NCI-H2227 (cell line): ENCODE data around the gene FBH1.
"Not testable (repeated sequence)": the region's sequence is repeated elsewhere in the genome, so short reads cannot be mapped to it uniquely, and the experiment has no call there.

Source experiments
- DNase-seq: peaks from one replicate; lab custom pipeline; 2025; ENCODE audit not compliant: unreplicated experiment; lab: John Stamatoyannopoulos, UW

FBH1 gene

DNA sequence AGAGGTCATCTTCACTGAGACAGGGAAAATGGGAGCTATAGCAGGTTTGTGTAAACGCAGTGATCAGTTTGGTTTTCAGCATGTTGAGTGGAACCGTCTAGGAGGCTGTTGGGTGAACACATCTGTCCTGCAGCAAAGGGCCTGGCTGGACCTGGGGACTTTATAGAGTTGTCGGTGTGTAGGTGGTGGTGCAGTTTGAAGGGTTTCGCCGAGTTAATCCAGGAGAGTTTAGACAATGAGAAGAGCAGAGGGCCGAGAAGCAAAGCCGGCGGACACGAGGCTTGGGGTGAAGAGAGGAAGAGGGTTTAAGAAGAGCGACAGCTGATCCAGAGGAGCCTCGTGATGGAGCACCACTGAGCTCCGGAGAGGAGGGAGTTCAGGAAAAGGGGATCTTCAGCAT lies 48.2 kb downstream of the FBH1 start:
- no peak for DNase-seq

DNA sequence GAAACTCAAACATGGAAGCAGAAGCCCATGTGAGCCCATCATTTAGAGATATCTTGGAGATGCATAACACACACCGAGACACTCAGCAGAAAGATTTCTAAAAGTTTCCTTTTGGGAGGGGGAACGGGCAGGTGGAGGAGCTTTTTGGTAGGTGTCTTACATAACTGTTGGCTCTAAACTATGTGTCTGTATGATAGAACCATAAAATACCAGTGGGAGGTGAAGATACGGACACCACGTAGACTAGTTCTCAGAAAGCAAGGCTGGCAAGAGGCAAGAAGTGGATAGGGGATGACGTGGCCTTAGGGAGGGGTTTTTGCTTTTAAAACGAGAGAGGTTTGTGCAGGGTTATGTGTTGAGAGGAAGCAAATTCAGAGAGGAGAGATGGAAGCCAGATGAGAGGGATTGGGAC lies 50.8 kb downstream of the FBH1 start:
- DNase-seq, result no peak

DNA sequence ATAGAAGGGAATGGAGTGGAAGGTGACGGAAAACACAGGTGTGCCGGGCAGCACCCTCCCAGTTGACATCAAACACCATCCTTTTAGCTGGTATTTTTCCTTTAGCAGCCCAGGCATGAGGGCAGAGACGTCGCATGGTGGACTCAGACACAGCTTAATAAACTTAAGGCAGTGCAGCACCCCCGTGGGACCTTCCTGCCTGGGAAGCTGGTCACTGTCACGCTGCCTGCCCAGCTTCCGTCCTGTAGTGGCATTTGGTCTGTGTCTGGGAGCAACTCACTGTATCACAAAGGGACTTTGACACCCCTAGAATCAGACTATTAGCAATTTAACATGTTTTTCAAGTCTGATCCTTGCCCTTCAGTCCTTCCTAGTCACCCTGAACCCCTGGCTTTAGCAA lies 51.5 kb downstream of the FBH1 start:
- no peak for DNase-seq

DNA sequence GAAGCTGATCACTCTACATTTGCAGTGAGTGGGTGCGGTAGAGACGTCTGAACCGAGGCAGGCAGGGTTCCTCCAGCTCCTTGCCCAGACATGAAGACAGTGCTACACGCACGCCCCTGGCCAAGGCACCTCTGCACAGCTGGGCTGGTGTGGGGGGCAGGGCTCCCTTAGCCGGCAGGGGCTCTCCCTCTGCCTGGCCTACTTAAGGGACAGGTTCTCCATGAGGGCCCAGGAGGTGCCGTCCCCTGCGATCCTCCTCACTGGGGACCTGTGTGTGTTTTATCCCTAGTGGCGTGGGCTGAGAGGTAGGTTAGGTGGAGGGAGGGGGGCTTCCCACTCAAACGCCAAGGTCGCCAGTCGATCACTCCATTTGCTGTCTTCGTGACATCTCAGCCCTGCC lies 52.0 kb downstream of the FBH1 start:
- no peak for DNase-seq

DNA sequence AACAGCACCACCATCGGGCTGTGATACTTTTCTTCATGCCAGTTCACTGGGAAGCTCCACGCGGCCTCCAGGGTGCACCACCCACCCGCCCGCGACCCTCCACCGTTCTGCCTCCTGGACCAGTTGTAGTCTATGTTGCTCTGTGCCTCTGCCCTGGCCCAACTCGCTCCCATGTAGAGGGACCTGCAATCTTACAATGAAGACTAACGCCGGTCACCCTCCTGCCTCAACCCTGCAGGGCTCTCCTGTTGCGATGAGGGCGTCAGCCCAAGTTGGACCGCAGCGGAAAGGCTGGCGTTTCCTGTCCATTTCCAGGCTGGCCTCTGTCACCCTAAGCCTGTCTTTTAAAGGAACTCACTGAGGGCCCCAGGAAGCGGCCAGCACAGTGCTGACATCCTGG lies 52.4 kb downstream of the FBH1 start:
- DNase-seq, result no peak

DNA sequence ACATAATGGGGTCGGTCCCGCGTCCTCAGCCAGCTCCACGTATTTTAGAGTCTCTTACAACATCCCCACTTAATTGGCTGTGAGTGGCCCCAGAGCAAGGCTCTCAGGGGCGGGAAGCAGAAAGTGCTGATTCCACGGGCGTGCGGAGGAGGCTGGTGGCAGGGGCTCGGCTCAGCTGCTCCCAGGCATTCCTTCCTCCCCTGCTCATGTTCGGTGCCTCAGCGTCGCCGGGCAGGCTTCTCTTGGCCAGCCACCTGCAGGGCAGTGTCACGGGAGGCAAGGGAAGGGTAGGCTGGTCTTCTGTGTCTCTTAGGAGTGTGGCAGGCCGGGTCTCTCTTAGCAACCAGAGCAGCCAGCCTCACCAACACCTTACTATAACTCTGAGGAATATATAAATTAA lies 53.5 kb downstream of the FBH1 start:
- DNase-seq, result peak; percentile 4

DNA sequence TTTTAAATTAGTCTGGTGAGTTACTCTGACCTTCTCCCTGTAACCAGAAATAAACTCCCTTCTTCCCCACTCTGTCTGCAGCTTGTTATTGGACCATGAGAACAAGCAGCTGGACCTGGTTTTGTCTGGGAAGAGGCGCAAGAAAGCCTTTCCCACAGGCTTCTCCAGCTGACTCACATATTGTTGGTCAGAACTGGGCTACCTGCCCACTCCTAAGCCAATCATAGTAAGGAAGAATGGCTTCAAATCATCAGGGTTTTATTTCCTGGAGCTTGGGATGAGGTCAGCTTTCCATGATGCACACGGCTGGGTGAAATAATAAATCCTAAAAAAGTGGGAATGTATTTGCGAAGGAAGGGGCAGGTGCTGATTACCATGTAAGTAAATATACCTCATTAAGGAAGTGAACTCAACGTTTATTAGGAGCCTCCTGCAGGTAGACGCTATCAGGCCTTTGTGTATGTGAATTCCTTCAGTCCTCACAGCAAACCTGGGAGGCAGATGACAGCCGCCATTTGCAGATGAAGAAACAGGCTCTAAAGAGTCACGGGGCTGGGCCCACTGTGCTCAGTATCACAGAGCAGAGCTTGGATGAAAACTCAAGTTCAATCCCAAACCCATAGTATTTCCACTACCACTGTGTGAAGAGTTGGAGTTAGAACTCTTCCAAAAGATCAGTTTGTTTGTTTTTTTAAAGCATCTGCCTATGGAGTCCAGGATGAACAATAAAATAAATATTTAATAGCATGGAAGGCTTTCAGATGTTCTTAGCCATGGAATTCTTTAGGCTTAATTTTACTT lies 54.5 kb downstream of the FBH1 start:
- DNase-seq, result no peak

DNA sequence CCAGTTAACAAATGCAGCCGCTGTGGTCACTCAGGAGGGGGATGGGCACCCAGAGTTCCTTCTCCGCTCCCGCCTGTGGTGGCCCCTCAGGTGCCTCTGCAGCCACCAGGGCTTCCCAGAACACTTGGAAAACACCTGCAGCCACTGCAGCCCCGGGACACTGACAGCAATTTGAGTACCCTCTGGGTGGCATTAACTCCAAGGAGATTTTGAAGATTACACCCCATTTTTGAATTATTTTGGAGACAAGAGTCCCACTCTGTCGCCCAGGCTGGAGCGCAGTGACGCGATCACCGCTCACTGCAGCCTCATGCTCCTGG lies 55.1 kb downstream of the FBH1 start:
- DNase-seq, result no peak

DNA sequence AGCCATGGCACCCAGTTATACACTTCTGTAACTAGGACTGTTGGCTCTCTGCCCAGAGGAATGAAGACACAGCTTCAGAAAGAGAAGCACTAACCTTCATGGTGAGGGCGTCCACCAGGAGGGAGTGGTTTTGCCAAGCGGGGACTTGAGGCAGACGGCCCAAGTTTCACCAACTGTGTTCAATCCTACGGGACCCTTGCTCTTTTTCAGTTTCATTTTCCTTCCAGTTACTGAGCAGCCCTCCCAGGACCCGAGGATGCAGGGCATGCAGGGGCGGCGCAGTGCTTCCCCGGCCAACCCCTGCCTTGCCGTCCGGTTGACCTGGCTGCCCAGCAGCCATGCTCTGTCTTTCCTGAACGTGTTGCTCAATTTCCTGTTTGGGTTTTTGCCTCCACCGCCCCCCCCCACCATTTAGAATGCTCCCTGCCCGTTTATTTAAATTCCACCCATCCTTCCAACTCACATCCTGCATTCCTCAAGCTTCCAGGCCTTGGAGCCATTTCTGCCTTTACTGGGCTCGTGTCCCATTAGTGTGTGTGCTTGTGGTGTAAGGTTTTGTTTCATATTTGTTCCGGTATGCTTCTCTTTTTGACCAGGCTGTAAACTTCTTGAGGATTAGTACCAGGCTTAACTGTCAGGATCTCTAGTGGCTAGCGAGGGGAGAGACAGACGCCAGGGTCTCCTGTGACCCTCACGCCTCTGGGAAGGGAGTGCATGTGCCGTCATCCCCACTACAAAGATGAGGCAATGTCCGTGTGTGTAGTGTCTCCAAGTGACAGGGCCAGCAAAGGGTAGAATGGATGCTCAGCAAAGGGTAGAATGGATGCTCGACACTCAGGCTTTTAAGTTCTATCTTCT lies 55.7 kb downstream of the FBH1 start:
- DNase-seq, result no peak

DNA sequence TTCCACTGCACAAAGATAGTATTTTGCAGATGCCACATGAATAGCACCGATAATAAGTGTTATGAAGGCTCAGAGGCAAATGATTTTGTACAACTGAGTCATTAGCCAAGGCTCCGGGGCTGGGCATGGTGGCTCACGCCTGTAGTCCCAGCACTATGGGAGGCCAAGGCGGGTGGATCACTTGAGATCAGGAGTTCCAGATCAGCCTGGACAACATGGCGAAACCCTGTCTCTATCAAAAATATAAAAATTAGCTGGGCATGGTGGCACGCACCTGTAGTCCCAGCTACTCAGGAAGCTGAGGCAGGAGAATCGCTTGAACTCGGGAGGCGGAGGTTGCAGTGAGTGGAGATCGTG lies 56.4 kb downstream of the FBH1 start:
- DNase-seq, result not testable (repeated sequence)

DNA sequence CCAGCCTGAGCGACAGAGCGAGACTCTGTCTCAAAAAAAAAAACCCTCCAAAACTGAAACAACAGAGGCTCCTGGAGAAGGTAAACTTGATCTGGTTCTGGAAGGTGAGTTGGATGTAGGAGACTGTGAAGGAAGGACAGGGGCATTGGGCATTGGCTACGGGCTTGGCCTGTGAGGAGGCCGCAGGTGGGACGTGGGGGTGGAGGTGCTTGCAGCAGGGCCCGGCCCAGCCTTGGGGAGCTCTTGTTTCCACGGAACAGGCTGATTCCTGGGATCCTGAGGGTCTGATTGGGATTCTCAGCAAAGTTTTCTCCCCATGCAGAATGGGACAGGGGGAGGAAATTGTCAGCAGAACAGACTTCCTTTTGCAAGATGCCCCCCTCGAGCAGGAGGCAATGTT lies 56.7 kb downstream of the FBH1 start:
- DNase-seq, result no peak

DNA sequence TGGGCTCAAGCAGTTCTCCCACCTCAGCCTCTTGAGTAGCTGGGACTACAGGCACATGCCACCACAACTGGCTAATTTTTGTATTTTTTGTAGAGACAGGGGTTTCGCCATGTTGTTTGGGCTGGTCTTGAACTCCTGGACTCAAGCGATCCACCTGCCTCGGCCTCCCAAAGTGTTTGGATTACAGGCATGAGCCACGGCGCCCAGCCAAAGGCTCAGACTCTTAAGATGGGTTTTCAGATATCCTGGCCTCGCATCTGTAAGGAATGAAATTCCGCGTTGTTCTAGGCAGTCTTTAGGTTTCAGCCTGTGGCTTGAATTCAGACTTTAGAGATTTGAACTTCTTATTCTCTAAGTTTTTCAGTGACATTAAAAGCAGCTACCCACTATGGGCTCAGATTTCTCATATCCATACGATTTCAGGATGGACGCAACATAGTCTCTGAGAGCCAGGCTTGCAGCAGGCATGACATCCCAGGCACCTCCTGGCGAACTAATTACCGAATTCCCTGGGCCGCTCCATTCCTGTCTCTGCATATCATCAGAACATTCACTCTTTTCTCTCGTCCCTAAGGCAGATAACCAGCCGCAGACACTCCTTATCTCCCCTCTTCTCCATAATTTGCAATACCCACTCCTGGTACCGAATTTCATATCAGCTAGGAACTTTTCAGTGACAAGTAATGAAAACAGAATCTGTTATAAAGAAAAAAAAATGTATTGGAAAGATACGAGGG lies 57.6 kb downstream of the FBH1 start:
- no peak for DNase-seq

DNA sequence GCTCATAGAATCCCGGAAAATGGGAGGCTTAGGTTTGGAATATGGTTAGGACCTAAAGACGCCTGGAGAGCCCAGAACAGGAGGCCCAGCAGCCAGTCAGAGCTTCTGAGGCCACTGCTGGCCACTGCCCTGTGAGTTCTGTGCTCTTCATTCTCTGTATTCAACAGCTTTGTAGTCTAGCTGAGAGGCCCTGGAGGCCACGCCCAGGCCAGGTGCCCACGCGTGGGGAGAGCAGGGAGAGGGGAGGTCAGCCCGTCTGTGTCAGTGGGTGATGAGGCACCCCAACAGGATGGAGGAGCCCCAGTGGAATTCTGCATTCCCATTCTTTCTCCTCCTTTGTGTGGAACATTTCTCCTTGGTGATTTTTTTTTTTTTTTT lies 58.2 kb downstream of the FBH1 start:
- DNase-seq, result no peak

DNA sequence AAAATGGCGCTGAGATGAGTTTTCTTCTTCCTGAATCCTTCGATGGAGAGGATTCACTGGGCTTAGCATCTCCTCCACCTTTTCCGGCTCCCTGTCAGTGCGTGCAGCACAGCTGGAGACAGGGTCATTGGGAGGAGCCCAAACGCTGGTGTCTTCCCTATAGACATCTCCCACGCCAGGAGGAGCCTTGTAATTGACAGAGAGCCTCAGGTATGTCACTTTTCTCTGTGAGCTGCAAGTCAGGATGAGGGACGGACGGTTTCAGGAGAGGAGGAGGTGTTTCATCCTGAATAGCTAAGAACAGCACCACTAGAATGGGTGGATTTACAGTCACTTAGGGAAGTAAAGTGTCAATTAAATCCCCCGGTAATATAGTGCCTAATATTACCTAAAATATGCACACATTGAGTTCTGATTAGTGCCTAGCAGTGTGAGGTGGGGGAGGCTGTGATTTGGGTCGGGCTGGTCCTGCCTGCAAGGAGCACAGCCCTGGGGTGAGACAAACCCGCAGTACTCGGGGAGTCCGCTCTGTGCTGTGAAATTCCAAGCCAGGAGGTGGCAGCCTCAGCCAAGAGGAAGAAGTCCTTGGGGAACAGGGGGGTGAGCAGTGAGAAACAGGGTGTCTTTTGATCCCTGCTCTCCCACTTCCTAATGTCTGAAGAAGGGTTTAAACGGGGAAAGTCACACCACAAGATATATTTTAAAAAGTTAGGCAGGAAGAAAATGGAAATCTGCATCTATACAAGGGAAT lies 59.1 kb downstream of the FBH1 start:
- DNase-seq, result peak; percentile 30

DNA sequence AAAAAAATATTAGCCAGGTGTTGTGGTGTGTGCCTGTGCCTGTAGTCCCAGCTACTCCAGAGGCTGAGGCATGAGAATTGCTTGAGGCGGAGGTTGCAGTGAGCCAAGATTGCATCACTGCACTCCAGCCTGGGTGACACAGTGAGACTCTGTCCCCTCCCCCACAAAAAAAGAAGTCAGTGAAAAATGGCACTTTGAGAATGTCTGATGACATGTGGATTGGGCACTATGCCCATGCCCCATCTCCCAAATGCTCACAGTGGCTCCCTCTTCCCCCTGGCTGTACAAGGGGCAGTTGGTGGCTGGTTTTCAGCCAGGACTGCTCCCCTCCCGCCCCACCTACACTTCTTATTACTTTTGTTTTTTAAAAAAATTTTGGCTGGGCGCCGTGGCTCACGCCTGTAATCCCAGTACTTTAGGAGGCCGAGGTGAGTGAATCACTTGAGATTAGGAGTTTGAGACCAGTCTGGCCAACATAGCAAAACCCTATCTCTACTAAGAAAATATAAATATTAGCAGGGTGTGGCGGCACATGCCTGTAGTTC lies 61.2 kb downstream of the FBH1 start:
- no peak for DNase-seq

DNA sequence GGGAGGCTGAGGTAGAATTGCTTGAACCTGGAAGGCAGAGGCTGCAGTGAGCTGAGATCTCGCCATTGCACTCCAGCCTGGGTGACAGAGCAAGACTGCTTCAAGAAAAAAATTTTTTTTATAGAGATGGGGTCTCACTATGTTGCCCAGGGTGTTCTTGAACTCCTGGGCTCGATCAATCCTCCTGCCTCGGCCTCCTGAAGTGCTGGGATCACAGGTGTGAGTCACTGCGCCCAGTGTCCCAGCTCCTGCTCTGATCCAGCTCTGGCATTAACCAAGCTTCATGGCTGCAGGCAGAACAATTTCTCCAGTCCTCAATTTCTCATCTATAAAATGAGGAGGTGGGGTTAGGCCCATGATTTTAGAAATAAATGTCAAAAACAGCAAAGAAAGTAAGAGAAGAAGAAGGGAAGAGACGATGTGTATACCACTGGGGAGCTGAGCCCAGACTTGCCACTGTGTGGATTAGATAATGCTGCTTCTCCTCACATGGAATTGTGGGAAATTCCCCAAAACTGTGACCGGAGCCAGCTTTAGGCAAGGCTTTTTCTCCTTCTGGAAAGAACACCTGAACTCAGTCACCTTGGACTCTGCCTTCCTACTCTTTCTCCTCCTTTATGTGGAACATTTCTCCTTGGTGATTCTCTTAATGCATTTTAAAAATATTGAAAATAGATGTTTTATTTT lies 61.8 kb downstream of the FBH1 start:
- DNase-seq, result no peak

DNA sequence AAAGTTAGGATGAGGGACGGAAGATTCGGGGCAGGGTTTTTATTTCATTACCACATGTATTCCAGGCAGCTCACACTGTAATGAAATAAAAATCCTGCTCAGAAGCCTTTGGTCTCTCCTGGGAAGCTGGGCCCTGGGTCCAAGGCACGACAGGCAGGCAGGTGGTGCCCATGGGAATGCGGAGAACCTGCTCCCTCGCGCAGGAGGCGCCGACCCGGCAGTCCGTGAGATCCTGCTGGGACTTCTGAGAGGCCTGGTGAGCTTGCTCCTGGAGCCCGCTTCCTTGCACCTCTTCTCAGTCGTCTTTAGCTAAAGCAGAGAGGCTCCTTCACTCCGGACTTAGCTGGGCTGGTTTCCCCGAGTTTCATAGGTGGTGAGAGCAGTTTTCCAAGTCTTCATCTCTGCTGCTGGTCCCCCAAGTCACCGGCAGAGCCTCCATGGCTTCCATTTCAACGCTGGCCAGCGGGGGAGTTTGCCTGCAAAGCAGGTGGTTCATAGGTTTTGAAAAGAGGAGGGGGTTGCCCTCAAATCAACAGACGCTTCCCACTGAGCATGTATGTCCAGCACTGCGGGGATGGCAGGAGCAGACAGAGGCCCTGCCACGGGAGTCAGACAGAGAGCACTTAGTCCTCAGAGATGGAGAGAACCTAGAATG lies 62.8 kb downstream of the FBH1 start:
- DNase-seq, result no peak

DNA sequence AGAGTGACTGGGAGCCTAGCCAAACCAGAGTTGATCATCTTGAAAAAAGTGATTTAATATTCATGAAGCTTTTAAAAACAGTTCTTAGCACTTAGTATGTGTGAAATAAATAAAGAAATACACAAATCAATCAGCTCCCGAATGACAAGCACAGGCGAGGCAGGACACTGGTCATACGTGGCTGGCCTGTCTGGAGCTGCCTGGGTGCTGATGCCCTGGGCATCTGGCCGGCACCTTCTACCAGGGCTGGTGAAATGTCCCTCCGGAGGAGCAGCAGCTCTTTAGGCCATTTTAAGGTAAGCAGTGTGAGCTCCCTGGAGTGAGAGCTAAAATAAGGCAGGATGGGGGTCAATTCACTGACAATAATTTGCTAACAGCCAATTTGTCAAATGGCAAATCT lies 63.6 kb downstream of the FBH1 start:
- no peak for DNase-seq

DNA sequence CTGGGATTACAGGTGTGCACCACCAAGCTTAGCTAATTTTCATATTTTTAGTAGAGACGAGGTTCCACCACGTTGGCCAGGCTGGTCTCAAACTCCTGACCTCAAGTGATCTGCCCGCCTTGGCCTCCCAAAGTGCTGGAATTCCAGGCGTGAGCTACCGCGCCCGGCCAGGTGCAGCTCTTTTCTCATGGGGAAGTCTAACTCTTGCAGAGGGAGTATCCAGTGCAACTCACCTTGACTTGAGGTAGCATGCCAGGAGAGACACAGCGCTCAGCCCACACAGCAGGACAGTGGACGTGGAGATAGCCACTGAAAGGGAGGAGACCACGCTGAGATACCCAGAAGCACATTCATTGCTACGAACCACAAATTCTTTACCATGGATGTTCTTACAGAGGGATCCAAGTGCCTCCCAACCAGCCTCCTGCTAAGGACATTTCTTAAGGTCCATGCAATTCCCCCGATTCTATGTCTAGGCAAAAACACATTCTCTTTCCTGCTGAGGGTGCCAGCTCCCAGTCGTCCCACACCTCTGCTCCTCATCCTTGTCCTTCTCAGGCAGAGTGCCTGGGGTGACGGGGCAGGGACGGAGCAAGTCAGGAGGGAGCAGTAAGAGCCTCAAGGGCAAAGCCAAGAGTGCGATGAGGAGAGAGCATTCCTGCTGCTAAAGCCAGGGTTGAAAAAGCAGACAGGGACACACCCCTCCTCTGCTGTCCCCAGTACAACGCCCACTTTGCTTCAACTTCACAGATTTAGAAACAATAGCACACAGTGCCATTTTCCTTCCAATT lies 66.3 kb downstream of the FBH1 start:
- no peak for DNase-seq
